ENCODE data around the gene MRPL36.

Gene MRPL36

GRCh38 chr5:1805736-1806135 is 6.1 kb upstream of the MRPL36 start:
- no peak overlapping the region for H3K4me3 ChIP-seq (ENCODE audit: low read depth, low read length)
- DNase-seq (ENCODE audit: low read depth), result no peak
- no peak for TF ChIP-seq CTCF (IDR thresholded peaks at IDR 0.05; ENCODE audit: insufficient read depth, low read depth, low read length, missing control alignments)

GRCh38 chr5:1805326-1805725 is 5.7 kb upstream of the MRPL36 start:
- no peak overlapping the region for H3K4me3 ChIP-seq (ENCODE audit: low read depth, low read length)
- DNase-seq (ENCODE audit: low read depth), result no peak
- no peak for TF ChIP-seq CTCF (IDR thresholded peaks at IDR 0.05; ENCODE audit: insufficient read depth, low read depth, low read length, missing control alignments)

GRCh38 chr5:1804001-1804690 is 4.5 kb upstream of the MRPL36 start:
- no peak for DNase-seq (ENCODE audit: low read depth)
- no peak for TF ChIP-seq CTCF (IDR thresholded peaks at IDR 0.05; ENCODE audit: insufficient read depth, low read depth, low read length, missing control alignments)
- H3K4me3 ChIP-seq (ENCODE audit: low read depth, low read length), result no peak overlapping the region

GRCh38 chr5:1803192-1803591 is 3.6 kb upstream of the MRPL36 start:
- no peak for DNase-seq (ENCODE audit: low read depth)
- TF ChIP-seq CTCF (IDR thresholded peaks at IDR 0.05; ENCODE audit: insufficient read depth, low read depth, low read length, missing control alignments), result no peak
- H3K4me3 ChIP-seq (ENCODE audit: low read depth, low read length), result no peak overlapping the region

- H3K4me3 ChIP-seq (ENCODE audit: low read depth, low read length), result peak overlapping the region; percentile 83
- TF ChIP-seq CTCF (IDR thresholded peaks at IDR 0.05; ENCODE audit: insufficient read depth, low read depth, low read length, missing control alignments), result no peak
- DNase-seq (ENCODE audit: low read depth), result no peak
Observed at GRCh38 chr5:1801967-1802295, 2.3 kb upstream of the MRPL36 start.

GRCh38 chr5:1801222-1801966 is 1.8 kb upstream of the MRPL36 start, which contains the start of gene NDUFS6:
NDUFS6 (plus strand) TSS chr5:1801407; CDS start chr5:1801418, 11 bp downstream.
- H3K4me3 ChIP-seq (ENCODE audit: low read depth, low read length), result peak within 1 kb of the TSS; percentile 83
- no peak for TF ChIP-seq CTCF (IDR thresholded peaks at IDR 0.05; ENCODE audit: insufficient read depth, low read depth, low read length, missing control alignments)
- peak; percentile 88 for DNase-seq (ENCODE audit: low read depth)
